GM18520 (cell line): ENCODE results near the gene BORCS8.
"Not testable (repeated sequence)": the region's sequence is repeated elsewhere in the genome, so short reads cannot be mapped to it uniquely, and the experiment has no call there.

Source experiments
- ATAC-seq: cut with Tn5 transposase; IDR thresholded peaks from one replicate; pipeline ENCODE4 v1.9.1; 2021; ENCODE audit not compliant: unreplicated experiment

The BORCS8 gene

GRCh38 chr19:19185853-19186740 is 5.9 kb downstream of the BORCS8 start:
- no peak for ATAC-seq

GRCh38 chr19:19181488-19181998 is 10.4 kb downstream of the BORCS8 start:
- ATAC-seq: no peak

GRCh38 chr19:19179548-19180441 is 12.2 kb downstream of the BORCS8 start:
- ATAC-seq: no peak

GRCh38 chr19:19176950-19177349 is 15.0 kb downstream of the BORCS8 start:
- no peak for ATAC-seq

- ATAC-seq: not testable (repeated sequence)
Measured at GRCh38 chr19:19173243-19173642, 18.7 kb downstream of the BORCS8 start.

- ATAC-seq: no peak
Measured at GRCh38 chr19:19171821-19172532, 20.0 kb downstream of the BORCS8 start.

GRCh38 chr19:19170873-19171672 is 20.9 kb downstream of the BORCS8 start:
- no peak for ATAC-seq

- peak; percentile 84 for ATAC-seq
Measured at GRCh38 chr19:19170053-19170872, 21.7 kb downstream of the BORCS8 start, which contains the start of gene MEF2B. MEF2B (minus strand) TSS chr19:19170263; CDS start chr19:19150735, 19,528 bp downstream.

- no peak for ATAC-seq
Measured at GRCh38 chr19:19169236-19170052, 22.5 kb downstream of the BORCS8 start.

GRCh38 chr19:19167612-19168011 is 24.3 kb downstream of the BORCS8 start:
- ATAC-seq: no peak

GRCh38 chr19:19165396-19165795 is 26.6 kb downstream of the BORCS8 start:
- ATAC-seq: no peak

- no peak for ATAC-seq
Measured at GRCh38 chr19:19162495-19162894, 29.5 kb downstream of the BORCS8 start.

GRCh38 chr19:19160461-19161035 is 31.4 kb downstream of the BORCS8 start:
- ATAC-seq: no peak

- ATAC-seq: no peak
Measured at GRCh38 chr19:19159534-19159933, 32.4 kb downstream of the BORCS8 start.

GRCh38 chr19:19157808-19158207 is 34.1 kb downstream of the BORCS8 start:
- no peak for ATAC-seq

- peak; percentile 83 for ATAC-seq
Measured at GRCh38 chr19:19155495-19156219, 36.3 kb downstream of the BORCS8 start.

GRCh38 chr19:19154768-19155494 is 37.0 kb downstream of the BORCS8 start:
- ATAC-seq: no peak
